GM21786 (cell line): Measurements from ENCODE around the gene TOMM20L.
A peak's percentile ranks its signal among the peaks of the same experiment; 100 is the strongest.

Experiments used
- ATAC-seq: cut with Tn5 transposase; IDR thresholded peaks from one replicate; pipeline ENCODE4 v1.9.1; 2021; ENCODE audit not compliant: unreplicated experiment

The TOMM20L gene

DNA sequence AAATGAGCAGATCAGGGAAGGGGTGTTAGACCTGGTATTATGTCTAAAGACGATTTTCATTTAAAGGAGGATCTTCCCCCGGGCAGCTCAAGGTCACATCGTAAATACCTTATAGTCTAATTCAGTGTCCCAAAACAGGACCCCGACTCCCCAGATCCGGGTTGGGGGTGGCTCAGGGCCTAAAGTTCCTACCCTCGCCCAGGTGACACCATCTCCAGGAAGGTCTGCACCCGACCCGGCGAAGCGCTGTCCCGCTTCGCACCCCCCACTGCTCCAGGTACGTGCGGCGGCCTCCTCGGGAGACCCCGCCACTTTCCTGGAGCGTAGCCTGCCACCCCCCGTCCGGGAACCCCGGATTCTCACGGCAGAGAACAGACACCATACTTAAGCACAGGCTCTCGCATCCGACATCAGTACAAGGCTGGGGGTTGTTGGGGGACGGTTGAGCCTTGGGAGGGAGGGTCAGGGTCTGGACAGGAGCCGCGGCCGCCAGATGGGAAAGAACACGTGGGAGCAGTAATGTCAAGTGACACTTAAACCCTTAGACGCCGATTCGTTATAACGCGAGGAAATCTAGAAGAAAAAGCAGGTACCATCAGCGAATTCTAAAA is 31.0 kb downstream of the TOMM20L start:
- peak; percentile 22 for ATAC-seq

DNA sequence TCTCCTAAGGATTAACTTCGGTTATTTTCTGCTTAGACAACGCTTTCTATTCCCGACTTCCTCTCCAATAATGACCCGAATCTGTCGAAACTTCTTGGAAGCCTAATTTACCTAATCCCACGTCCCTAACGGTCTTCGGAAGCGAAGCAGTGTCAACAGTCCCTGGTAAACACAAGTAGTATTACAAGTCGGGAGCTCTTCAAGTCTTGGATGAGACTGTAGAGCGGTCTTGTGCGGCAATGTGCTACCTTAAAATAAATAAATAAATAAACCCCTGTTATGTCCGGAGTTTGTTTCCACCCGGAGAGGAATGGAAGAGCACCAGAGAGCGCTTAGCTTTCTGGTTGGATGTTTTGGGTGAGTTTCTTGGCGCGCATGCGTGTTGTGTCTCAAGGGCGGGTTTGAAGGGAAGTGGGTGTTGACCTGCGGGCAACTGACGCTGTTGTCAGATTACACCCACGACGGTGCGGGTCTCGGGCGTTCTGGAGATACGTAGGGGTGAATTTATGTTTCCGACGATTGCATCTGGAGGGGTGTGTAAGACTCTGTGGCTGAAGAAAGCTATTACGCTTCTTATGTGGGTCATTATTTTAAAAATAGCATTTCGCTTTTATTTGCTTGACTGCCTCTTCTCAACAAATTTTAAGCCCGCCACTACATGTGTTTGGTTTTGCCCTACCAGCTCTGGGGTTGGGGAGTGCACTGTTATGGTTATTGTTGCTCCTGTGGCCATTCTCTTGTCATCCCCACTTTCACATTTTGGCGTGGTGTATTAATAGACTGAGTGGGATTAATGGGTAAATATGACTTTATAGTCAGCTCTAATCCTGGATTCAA is 31.8 kb downstream of the TOMM20L start, which contains the start of the genes KIAA0586 and TIMM9:
Gene KIAA0586, plus strand, starts transcription at position 439 of the 837 bp plus-strand sequence. CDS start 546 bp downstream, outside the sequence.
Gene TIMM9, minus strand, starts transcription at position 251 of the 837 bp plus-strand sequence. CDS start 15,586 bp downstream, outside the sequence.
- ATAC-seq = peak; percentile 85

DNA sequence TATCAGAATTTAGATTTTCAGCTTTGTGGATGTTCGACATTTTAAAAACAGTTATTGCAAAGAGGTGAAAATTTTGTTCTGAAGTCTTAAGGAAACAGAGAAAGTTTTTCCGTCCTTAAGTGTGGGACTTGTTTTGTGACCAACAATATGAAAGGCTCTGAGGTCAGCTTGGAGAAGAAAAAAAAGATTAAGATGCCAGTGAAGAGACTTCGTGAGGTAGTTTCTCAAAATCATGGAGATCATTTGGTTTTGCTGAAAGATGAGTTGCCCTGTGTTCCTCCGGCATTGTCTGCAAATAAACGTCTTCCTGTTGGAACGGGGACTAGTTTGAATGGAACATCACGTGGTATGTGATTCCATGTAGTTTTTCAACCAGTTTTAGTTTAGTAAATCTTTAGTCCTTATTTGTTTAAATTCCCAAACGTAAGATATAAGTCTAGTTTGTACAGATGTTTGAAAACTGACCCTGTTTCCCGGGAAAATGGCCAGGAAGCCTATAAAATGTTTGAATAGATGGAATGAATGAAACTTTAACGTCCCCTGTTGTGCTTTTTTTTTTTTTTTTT is 32.5 kb downstream of the TOMM20L start:
- ATAC-seq = no peak

DNA sequence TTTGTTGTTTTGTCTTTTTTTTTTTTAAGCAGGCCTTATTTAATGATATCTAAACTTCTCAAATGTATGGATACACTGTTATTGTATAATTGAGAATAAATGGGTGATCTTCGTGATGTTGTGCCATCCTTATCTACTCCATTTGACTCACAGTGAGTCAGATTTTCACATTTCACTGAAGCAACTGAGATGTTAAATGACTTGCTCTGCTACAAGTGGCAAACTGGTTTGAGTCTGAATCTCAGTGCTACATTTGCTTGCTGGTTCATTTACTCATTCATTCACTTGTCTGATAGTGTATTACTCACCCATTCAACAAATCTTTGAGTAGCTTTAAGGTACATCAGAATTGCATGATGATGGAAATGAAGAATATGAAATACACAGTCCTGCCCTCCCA is 34.4 kb downstream of the TOMM20L start:
- ATAC-seq = no peak

DNA sequence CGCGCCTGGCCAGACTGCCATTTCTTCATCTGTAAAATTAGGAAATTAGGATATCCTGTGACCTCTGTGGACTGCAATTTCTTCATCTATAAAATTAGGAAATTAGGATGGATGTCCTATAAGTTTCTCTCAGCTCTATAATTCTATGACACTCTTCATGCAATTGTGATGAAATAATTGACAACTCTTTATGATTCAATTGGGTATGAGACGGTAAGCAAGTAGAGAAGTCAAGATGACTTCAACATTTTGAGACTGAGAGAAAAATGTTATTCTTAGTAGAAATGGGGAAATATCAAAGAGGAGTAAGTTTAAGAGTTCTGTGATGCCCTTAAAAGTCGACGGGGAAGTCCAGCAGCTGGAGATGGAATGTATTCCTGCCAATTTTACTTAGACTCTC is 43.7 kb downstream of the TOMM20L start:
- no peak for ATAC-seq

DNA sequence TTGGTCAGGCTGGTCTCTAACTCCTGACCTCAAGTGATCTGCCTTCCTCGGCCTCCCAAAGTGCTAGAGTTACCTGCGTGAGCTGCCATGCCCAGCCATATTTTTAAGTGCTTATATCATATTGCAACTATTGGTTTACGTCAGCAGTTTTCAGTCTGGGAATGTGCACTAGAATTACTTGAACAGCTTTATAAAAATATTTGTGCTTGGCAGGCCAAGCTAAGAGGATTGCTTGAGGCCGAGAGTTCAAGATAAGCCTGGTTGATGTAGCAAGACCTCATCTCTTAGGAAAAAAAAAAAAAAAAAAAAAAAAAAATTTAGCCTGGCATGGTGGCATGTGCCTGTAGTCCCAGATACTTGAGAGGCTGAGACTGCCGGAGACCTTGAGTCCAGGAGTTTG is 48.9 kb downstream of the TOMM20L start:
- ATAC-seq = no peak

DNA sequence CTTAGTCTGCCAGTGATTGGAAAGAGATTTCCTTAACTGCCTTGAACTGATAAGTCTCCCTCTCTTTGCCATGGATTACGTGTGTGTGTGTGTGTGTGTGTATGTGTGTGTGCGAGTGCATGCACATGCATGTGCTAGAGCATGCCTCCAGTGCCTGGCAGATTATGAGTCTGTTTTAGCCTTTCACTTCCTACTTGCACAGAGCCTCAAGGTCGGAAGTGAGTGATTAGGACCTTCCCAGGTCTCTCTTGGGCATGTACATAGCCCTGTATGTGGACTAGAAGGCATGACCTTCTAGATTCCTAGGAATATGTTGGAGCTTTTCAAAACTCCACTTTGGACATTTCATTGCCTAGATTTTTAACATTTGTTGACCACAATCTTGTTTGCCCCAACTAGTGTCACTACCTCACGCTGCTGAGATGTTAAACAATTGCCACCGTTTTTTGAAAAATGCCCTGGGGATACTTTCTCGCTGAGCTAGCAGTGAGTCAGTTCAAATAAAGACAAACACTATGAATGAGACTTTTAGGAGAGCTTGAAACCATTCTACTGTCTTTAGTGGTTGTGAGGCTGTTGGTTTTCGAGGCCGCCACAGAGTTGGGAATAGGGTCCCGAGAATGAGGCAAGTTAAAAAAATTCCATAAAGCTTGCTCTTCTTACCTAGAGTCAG is 60.0 kb downstream of the TOMM20L start:
- no peak for ATAC-seq
